LNCaP clone FGC (cell line): Measurements from ENCODE around the gene OR51L1.
"Not testable (repeated sequence)": the region's sequence is repeated elsewhere in the genome, so short reads cannot be mapped to it uniquely, and the experiment has no call there.

ENCODE experiments used
- DNase-seq: peaks from one replicate; pipeline ENCODE4 v3.0.0-alpha.2; 2011; ENCODE audit warnings: low read depth
- H3K4me3 ChIP-seq: 2 replicates; pipeline ENCODE4 v1.5.1; 2011; ENCODE audit warnings: mild to moderate bottlenecking, low read depth, low read length, control low read depth
- CTCF ChIP-seq: IDR thresholded peaks from 2 replicates; pipeline ENCODE4 v1.5.1; 2012; ENCODE audit warnings: mild to moderate bottlenecking; ENCODE audit not compliant: control insufficient read depth, insufficient read depth; ENCODE audit errors: extremely low read depth

OR51L1 gene, protein sequence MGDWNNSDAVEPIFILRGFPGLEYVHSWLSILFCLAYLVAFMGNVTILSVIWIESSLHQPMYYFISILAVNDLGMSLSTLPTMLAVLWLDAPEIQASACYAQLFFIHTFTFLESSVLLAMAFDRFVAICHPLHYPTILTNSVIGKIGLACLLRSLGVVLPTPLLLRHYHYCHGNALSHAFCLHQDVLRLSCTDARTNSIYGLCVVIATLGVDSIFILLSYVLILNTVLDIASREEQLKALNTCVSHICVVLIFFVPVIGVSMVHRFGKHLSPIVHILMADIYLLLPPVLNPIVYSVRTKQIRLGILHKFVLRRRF

GRCh38 chr11:4994551-4994950, at the start of gene OR51L1:
Gene OR51L1 (plus strand): TSS chr11:4994851. CDS start chr11:4998983, 4,132 bp downstream.
- DNase-seq, result no peak
- H3K4me3 ChIP-seq, result no peak within 1 kb of the TSS
- TF ChIP-seq CTCF, result no peak

GRCh38 chr11:4947505-4947904, 47.1 kb upstream of the OR51L1 start, which contains the start of gene OR51A4:
Gene OR51A4 (minus strand): TSS chr11:4947605. CDS start chr11:4947100, 505 bp downstream.
- TF ChIP-seq CTCF, result no peak
- H3K4me3 ChIP-seq, result no peak within 1 kb of the TSS
- DNase-seq, result no peak

DNA sequence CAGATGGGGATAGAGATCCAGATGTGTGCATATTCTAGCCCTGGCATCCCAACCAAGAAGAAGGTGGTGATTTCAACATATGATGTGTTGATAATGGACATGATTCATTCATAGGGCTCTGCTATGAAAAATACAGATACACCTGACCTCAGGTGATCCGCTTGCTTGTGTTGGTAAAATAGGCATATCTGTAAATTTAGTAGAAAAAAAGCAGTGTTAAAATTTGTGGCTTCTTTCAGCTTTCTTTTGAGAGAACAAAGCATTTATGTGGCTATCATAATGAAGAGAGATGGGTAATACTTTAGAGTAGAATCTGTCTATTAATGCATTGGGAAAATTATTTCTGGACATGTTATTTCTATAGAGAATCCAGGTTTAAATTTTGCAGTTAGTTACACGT, 39.0 kb upstream of the OR51L1 start, which contains the start of gene OR51A2:
Gene OR51A2 (minus strand): TSS at position 101 of the 400 bp plus-strand sequence. CDS start 0 bp downstream, at position 101.
- not testable (repeated sequence) for DNase-seq, H3K4me3 ChIP-seq

DNA sequence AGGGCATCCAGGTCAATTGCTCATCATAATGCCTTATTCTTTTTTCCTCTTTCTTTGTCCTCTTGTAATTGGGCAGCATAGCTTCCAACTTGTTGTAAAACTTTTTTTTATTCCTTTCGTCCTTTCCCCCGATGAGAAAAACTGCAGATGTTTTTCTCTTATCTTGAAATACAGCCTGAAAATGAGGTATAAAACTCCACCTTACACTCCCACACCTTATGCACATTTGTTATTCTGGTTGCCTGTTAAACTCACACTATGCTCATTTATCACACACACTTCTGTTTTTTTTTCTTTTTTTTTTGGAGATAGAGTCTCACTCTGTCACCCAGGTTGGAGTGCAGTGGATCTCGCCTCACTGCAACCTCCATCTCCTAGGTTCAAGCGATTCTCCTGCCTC, 37.3 kb upstream of the OR51L1 start:
- no peak overlapping the region for H3K4me3 ChIP-seq
- DNase-seq, result no peak
- no peak for TF ChIP-seq CTCF

DNA sequence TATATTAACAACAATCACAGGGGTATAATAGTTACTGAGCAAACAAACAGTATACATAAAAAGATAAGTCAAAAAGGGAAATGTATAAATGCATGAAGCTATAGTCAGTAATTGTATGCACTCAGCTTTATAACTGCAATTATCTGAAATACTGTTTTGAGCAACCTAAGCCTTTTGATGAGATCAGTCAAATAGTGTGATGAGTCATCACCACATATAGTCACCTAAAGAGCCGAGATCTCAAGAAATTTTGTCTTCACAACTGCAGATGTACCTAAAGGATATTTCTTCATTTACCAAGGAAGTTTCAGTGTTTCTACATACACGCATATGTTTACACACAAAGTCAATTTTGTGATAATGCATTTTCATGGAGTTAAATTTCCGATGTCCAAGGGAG, 33.8 kb upstream of the OR51L1 start:
- no peak overlapping the region for H3K4me3 ChIP-seq
- DNase-seq, result no peak
- no peak for TF ChIP-seq CTCF

GRCh38 chr11:4962816-4963215, 31.8 kb upstream of the OR51L1 start:
- no peak overlapping the region for H3K4me3 ChIP-seq
- no peak for DNase-seq
- TF ChIP-seq CTCF, result no peak

DNA sequence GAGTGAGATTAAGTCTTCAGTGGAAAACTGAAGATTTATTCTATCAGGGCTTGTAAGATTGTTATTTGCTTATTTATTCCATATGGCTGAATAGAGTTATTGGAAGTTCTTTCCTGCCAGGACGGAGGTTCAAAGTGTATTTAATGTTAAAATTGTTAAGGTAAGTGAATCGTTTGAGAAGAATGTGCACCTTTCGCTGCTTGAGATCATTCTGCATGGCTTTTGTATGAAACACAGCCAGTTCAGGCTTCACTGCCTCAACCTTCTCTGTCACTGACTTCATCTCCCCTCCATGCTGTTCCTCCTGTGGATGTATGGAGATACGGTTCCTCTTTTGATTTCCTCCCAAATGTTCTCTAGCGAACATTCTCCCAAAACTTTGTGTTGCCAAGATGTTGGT, 19.2 kb upstream of the OR51L1 start:
- H3K4me3 ChIP-seq, result no peak overlapping the region
- DNase-seq, result no peak
- no peak for TF ChIP-seq CTCF
